ENCODE results near the gene RERE.
"Not testable (repeated sequence)": the region's sequence is repeated elsewhere in the genome, so short reads cannot be mapped to it uniquely, and the experiment has no call there.

DNA sequence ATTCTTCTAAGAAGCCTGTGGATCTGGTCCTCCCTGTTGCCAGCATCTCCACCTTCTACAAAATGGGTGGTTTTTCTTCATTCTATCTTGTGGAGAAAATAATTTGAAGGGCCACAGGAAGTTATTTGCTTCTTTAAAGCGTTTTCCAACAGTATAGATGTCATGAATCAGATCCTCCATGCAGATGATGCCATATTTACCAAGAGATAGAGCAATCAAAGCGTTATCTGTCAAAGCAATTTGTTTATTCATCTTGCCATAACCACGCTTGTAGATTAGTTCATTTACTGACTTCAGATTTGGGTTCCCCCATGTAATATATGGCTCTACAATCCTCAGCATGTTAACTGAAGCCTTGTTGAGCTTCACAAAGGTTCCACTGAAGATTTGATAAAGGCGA is 31.2 kb downstream of the RERE start:
- TF ChIP-seq, protein P1, sequence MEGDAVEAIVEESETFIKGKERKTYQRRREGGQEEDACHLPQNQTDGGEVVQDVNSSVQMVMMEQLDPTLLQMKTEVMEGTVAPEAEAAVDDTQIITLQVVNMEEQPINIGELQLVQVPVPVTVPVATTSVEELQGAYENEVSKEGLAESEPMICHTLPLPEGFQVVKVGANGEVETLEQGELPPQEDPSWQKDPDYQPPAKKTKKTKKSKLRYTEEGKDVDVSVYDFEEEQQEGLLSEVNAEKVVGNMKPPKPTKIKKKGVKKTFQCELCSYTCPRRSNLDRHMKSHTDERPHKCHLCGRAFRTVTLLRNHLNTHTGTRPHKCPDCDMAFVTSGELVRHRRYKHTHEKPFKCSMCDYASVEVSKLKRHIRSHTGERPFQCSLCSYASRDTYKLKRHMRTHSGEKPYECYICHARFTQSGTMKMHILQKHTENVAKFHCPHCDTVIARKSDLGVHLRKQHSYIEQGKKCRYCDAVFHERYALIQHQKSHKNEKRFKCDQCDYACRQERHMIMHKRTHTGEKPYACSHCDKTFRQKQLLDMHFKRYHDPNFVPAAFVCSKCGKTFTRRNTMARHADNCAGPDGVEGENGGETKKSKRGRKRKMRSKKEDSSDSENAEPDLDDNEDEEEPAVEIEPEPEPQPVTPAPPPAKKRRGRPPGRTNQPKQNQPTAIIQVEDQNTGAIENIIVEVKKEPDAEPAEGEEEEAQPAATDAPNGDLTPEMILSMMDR (IDR thresholded peaks at IDR 0.05), result not testable (repeated sequence)
- TF ChIP-seq, protein P2, sequence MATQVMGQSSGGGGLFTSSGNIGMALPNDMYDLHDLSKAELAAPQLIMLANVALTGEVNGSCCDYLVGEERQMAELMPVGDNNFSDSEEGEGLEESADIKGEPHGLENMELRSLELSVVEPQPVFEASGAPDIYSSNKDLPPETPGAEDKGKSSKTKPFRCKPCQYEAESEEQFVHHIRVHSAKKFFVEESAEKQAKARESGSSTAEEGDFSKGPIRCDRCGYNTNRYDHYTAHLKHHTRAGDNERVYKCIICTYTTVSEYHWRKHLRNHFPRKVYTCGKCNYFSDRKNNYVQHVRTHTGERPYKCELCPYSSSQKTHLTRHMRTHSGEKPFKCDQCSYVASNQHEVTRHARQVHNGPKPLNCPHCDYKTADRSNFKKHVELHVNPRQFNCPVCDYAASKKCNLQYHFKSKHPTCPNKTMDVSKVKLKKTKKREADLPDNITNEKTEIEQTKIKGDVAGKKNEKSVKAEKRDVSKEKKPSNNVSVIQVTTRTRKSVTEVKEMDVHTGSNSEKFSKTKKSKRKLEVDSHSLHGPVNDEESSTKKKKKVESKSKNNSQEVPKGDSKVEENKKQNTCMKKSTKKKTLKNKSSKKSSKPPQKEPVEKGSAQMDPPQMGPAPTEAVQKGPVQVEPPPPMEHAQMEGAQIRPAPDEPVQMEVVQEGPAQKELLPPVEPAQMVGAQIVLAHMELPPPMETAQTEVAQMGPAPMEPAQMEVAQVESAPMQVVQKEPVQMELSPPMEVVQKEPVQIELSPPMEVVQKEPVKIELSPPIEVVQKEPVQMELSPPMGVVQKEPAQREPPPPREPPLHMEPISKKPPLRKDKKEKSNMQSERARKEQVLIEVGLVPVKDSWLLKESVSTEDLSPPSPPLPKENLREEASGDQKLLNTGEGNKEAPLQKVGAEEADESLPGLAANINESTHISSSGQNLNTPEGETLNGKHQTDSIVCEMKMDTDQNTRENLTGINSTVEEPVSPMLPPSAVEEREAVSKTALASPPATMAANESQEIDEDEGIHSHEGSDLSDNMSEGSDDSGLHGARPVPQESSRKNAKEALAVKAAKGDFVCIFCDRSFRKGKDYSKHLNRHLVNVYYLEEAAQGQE (IDR thresholded peaks at IDR 0.05; ENCODE audit: insufficient read depth in 1 of 2, low read depth in 2 of 2, low read length in 1 of 2), result not testable (repeated sequence)
- not testable (repeated sequence) for TF ChIP-seq TCF7L2 (IDR thresholded peaks at IDR 0.05; ENCODE audit: low read depth, low read length); SIN3A (IDR thresholded peaks at IDR 0.05; ENCODE audit: borderline replicate concordance, insufficient read depth, low read depth, low read length); POLR2AphosphoS5 (IDR thresholded peaks at IDR 0.05; ENCODE audit: low read depth, low read length)

Measured in Panc1 (cell line).